ENCODE results near the gene PRR15L. TPM values are rescaled to one million over a fixed set of nuclear protein-coding genes. Genes with fewer than 3 reads are reported as not detected.

Gene PRR15L
- total and polyA plus RNA-seq, 8 donors: 28.2 to 56.2 (median 40.8) TPM

- H3K9me3 ChIP-seq: no peaks in the 10 kb centered on the region
Observed at GRCh38 chr17:47945529-47946508, 11.9 kb downstream of the PRR15L start.

GRCh38 chr17:47945080-47945479 is 12.6 kb downstream of the PRR15L start:
- intact Hi-C loops (cut with DNase I): loop anchor here in 1 of 2 donors (10.0 kb wide), 1 partner anchor 70 kb away; no protein-coding TSS in a partner anchor
- H3K4me1 ChIP-seq: peaks cover 20 to 79% of the 10 kb centered on the region in 2 donors
- ATAC-seq: no peak

More at GRCh38 chr17:47945529-47946508, 11.9 kb downstream of the PRR15L start:
- peaks cover 25 to 79% of the 10 kb centered on the region in 2 donors for H3K4me1 ChIP-seq
- no peak overlapping the region for H3K4me3 ChIP-seq
- no peaks in the 10 kb centered on the region for H3K27me3 ChIP-seq
- ATAC-seq (no peak), DNase-seq (no peak)
- peaks cover 0 to 36% of the 10 kb centered on the region in 2 donors for H3K36me3 ChIP-seq
- H3K27ac ChIP-seq: peak overlapping the region in 1 of 2 donors; percentile 51
- intact Hi-C loops (cut with DNase I): loop anchor here in 1 of 2 donors (10.0 kb wide), 1 partner anchor 69 kb away; no protein-coding TSS in a partner anchor
- no peak for TF ChIP-seq CTCF (IDR thresholded peaks at IDR 0.05)

GRCh38 chr17:47942568-47942967 is 15.1 kb downstream of the PRR15L start:
- Histone ChIP-seq H3K4me1 (peaks cover 8 to 59% of the 10 kb centered on the region in 2 donors), H3K36me3 (peaks cover 0 to 20% of the 10 kb centered on the region in 2 donors), H3K27me3 (no peaks in the 10 kb centered on the region), H3K4me3 (peak overlapping the region in 1 of 2 donors; percentile 87), H3K27ac (no peak overlapping the region), H3K9me3 (no peaks in the 10 kb centered on the region)
- ATAC-seq (no peak), DNase-seq (no peak)
- TF ChIP-seq CTCF (IDR thresholded peaks at IDR 0.05): no peak
- intact Hi-C loops (cut with DNase I): loop anchor here in 1 of 2 donors (10.0 kb wide), 1 partner anchor 72 kb away; no protein-coding TSS in a partner anchor

More at GRCh38 chr17:47945080-47945479, 12.6 kb downstream of the PRR15L start:
- no peak for TF ChIP-seq CTCF (IDR thresholded peaks at IDR 0.05)
- Histone ChIP-seq H3K27ac (peak overlapping the region in 1 of 2 donors; percentile 51), H3K36me3 (peaks cover 0 to 32% of the 10 kb centered on the region in 2 donors), H3K4me3 (no peak overlapping the region), H3K9me3 (no peaks in the 10 kb centered on the region), H3K27me3 (no peaks in the 10 kb centered on the region)
- no peak for DNase-seq

- Histone ChIP-seq H3K27me3 (no peaks in the 10 kb centered on the region), H3K9me3 (no peaks in the 10 kb centered on the region), H3K4me1 (peaks cover 8 to 57% of the 10 kb centered on the region in 2 donors), H3K27ac (peak overlapping the region; percentile 53 to 85), H3K4me3 (peak overlapping the region; percentile 87 to 93), H3K36me3 (peaks cover 0 to 20% of the 10 kb centered on the region in 2 donors)
- ATAC-seq (no peak), DNase-seq (no peak)
- intact Hi-C loops (cut with DNase I): loop anchor here in 1 of 2 donors (10.0 kb wide), 1 partner anchor 73 kb away; no protein-coding TSS in a partner anchor
- TF ChIP-seq CTCF (IDR thresholded peaks at IDR 0.05): no peak
Observed at GRCh38 chr17:47942096-47942510, 15.6 kb downstream of the PRR15L start.

Data from left lung (tissue), 10 donors.